Stimulated activated CD8-positive, alpha-beta memory T cell treated with anti-CD3 and anti-CD28 coated beads, Interleukin-4, amount 100 ng/mL, for 24 hours (primary cell): ENCODE results near the gene PGGT1B.

Experiments used
- DNase-seq: peaks from one replicate; pipeline ENCODE4 v3.0.0-alpha.2; 2020; ENCODE audit warnings: low read depth

The PGGT1B gene

GRCh38 chr5:115180165-115180709 lies 82.4 kb downstream of the PGGT1B start:
- DNase-seq = no peak

GRCh38 chr5:115179394-115180164 lies 83.1 kb downstream of the PGGT1B start:
- DNase-seq = no peak

GRCh38 chr5:115179030-115179393 lies 83.7 kb downstream of the PGGT1B start:
- no peak for DNase-seq

DNA sequence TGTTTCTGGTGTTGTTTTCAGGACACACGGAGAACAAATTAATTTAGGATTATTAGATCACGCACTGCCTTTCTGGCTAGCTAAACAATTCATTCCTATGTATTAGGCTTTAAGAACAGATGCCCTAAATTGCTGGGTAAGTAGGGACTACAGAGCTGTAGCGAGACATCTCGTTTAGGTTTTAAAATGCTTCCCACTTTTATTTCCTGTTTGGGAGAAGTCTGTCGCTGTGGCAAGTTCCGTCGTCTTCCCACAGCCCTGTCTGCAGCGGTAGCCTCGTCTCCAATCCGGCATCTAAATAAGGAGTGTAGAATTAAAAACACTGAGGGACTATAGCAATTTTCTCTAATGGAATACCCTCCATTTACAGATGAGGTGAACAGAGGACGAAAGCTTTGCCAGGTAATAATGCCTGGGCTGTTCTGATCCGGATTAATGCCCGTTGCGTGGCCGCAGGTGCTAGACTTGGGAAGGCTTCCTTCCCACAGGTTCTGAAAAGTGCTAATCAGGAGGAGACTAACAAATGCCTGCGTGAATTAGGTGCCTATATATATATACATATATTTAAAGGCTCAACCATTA lies 91.7 kb downstream of the PGGT1B start:
- no peak for DNase-seq

GRCh38 chr5:115170134-115170928 lies 92.3 kb downstream of the PGGT1B start:
- no peak for DNase-seq

- DNase-seq = peak; percentile 90
Observed at GRCh38 chr5:115169487-115170133, 93.1 kb downstream of the PGGT1B start, which contains the start of gene TRIM36. Gene TRIM36 (minus strand): TSS chr5:115169908. CDS start chr5:115169634, 274 bp downstream.

DNA sequence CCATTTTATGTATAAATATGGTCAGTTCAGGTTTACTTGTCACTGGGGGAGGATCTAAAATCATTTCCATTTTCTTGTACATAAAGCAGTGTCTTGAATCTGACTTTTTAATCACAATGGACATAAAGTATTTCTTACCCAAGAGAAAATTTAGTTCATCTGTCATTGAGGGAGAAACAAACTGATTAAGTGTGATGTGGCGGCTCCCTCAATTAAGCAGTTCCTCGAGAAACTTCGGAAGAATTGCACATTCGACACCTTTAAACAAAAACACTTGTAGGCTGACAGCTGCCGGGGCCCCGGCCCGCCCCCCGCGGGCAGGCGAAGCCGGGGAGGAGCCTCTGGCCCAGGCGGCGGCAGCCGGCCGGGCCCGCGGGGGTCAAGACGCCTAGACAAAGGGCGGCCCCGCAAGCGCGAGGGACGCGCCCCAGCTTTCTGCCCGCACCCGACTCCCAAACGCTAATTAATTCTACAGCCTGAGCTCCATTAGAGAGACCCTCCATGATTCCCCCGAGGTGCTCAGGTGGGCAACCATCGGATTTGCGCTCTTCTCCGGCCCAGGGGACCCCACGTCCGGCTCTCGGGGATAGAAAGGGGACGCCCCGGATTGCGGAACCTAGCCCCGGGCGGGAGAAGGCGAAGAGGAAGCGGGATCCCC lies 93.7 kb downstream of the PGGT1B start:
- DNase-seq = no peak

DNA sequence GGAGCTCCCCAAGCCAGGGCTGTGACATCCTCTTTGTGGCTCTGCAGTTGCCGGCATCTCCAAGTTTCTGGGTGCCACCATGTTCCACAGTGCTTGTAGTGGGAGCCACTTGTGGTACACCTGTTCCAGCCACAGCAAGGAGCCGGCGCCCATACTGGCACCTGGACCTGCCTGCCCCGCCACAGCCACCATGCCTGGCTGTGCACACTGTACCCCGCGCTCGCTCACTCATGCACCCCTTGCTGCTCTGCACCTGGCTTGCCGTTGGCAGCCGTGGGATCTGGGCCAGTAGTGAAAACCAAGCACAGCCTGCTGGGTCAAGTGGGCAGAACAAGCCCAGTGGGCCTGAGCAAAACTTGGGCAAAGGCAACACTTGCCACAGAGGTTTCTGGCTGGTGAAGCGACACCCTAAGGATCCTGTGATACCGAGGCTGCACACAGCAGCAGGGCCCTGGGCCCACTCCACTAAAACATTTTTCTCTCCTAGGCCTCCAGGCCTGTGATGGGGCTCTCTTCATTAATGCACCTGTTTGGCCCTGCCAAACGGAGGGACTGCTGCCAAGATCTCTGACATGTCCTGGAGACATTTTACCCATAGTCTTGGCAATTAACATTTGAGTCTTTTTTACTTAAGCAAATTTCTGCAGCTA lies 95.8 kb downstream of the PGGT1B start:
- DNase-seq = no peak

DNA sequence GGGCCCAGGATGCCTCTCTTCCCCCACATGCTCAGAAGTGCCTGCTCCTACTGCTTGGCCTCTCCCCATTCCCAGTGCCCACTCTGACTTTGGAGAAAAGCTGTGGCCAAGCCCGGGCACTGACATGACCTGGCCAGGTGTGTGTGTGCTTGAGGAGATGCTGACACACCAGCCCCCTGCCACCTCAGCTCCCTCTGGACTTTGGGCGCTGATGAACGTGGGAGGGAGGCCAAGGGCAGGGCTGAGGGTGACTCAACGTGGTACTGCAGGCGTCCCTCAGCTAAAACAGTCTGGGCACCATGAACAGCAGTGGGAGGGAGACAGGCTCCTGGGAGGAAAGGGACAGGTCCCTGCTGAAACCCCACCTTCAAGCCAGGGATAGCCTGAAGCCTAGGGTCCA lies 96.9 kb downstream of the PGGT1B start:
- DNase-seq = no peak

DNA sequence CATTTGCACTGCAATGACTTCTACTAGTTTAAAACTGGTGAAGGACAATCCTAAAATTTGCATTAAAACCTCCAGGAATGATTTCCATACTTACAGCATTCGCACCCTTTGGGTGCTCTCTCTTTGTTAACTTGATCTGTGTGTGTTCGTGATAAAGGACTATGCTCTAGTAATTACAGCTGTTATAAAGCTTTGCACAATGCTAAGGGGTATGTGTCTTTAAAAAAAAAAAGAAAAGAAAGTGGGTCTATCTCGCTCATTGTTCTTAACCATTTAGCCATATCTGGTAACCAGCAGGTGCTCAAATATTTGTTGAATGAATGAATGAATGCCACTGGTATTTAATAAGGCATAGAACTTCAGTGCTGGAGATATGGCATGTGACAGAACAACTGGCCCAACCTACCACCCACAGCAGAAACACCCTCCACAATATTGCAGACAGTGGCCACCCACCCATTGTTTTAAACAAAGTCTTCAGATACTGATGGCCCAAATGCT lies 101.7 kb downstream of the PGGT1B start:
- DNase-seq = no peak
